HTR-8/SVneo (cell line): ENCODE results near the gene WASL.
A peak's percentile ranks its signal among the peaks of the same experiment; 100 is the strongest.

Source experiments
- DNase-seq: peaks from one replicate; pipeline ENCODE4 v3.0.0; 2011; ENCODE audit warnings: low spot score, mixed read lengths; ENCODE audit not compliant: insufficient read length
- FAIRE-seq: peaks from 2 replicates; lab custom pipeline; 2011; peaks lifted over from hg19 to GRCh38; lab: Jason Lieb, UNC

WASL gene

DNA sequence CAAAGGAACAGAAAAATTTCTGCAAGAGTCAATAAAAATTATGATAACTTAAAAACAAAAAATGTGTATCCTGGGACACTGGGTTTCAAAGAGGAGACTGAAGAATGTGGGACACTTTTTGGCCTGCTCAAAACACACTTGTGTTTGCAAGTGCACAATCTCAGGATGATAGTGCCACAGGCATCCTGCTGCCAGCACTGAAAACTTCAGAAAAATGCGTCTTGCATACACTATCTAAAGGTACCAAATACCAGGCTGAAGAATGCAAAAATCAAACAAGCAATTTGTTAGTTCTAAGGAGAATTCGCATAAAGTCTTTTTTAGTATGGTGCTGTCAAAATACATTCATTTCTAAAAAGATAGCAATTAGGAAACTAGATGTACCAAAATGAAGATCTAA is 38.1 kb downstream of the WASL start:
- no peak for FAIRE-seq
- DNase-seq: no peak

DNA sequence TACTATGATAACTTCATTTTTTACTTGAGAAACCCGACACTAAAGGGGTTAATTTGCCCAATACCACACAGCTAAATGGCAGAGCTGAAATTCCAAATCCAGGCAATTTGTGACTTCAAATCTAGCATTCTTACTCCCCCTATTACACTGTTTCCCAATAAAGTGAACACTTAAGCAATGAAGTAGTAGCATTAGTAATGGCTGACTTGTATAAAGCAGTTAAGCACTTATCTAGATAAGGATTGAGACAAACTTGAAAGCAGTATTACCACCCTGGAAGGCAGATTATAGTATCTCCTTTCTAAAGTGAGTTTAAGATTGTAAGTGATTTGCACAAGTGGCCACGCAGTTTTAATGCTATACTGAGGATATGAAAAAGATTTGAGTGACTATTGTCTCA is 39.3 kb downstream of the WASL start:
- FAIRE-seq (no peak), DNase-seq (no peak)

DNA sequence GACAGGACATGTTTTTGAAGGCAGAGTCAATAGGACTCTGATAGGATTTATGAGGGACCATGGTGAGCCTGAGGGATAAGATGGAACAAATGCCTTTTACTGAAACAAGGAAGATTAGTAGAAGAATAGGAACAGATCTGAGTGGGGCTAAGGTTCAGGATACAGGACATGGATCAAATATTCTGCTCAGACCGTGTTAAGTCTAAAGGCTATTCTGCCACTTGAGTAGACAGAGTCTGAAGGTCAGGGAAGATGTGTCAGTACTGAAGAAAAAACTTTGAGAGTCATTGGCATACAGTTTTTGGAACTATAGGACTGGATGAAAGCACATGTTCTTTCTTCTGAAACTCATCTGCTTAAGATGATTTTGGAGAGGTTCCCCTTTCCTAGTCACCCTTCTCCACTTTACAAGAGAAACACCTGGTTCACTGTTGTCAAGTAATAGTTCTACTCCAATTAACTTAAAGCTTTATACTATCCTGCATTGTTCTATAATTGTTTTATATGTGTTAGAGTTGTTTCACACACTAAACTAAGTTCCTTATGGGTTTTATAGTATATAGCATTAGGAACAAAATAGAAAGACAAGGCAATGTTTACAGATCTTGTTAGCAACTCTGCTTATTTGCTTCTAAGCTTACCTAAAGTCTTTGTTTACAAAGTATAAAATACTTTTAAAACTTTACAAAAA is 43.4 kb downstream of the WASL start:
- no peak for DNase-seq
- no peak for FAIRE-seq

DNA sequence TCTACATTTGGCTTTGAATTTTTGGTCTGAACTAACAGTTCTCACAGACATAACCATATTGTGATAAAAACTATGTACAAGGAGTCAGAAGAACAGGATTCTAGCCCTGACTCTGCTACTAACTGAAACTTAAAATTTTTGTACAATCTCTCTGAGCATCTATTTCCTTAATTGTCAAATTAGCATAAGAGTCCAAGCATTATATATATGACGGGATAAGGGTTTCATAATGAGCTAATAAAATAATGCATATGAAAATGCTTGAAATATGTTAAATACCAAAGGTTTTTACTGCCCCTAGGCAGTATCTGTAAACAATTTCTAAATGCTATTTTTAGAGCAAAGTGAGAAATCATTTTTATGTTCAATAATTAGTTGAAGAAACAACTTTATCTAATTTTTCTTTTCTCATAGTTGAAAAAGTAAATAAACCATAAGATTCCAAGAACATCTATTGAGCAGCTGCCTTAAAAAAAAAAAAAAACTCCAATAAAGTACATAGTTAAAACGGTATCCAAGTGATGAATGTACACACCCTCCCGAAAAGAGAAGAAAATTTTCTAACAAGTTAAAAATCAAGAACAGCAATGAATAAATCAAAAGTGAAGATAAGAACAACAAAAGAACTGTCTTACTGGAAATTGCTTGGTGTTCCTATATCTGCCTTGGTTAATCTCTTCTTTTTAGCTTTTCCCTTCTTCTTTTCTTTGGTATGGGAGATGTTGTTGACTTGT is 52.7 kb downstream of the WASL start:
- no peak for FAIRE-seq
- no peak for DNase-seq

DNA sequence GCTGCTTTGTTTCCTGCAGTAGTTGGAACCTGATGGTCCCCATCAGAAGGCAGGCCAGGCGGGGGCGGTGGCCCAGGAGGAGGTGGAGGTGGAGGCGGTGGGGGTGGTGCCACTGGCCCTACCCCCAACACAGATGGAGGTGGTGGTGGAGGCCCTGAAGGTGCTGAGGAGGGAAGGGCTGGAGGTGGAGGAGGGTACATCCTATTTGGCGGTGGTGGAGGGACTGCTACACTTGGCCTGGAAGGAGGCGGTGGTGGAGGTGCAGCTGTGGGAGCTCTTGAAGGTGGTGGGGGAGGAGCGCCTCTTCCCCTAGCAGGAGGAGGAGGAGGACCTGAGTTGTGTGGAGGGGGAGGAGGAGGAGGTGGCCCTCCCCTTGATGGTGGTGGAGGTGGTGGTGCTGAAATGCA is 56.3 kb downstream of the WASL start:
- FAIRE-seq (no peak), DNase-seq (no peak)

DNA sequence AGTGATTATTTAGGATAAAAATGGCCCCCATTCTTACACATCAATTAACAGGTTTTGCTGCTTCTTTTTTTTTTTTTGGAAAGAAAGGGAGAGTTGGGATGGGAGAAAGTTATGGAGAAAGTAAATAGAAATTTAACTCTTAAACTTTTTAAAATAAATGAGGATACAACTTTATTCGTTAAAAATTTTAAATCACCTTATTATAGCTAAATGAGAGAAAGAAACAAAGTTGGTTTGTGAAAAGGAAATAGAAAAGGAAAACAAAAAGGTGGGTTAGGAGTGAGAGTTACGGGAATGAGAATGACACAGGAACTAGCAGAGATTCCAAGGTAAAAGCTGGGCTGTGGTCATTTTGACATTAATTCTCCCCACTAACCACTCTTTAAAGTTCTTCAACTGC is 58.3 kb downstream of the WASL start:
- DNase-seq (no peak), FAIRE-seq (no peak)

DNA sequence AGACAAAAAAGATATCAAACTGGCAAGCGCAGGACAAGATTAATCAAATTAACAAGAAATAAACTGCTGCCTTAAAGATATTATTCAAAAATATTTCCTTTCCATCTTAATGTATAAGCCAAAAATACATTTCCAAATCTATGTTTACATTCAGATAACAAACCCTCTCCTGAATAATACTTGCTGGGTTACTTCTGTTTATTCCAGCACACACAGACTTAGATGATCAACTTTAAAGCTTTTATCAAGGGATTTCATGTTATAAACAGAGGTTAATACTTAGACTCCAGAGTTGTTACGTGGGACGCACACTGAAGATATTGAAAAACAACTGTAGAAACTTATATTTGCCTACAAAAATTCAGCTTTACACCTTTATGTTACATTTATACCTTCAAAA is 59.6 kb downstream of the WASL start:
- no peak for DNase-seq
- no peak for FAIRE-seq

DNA sequence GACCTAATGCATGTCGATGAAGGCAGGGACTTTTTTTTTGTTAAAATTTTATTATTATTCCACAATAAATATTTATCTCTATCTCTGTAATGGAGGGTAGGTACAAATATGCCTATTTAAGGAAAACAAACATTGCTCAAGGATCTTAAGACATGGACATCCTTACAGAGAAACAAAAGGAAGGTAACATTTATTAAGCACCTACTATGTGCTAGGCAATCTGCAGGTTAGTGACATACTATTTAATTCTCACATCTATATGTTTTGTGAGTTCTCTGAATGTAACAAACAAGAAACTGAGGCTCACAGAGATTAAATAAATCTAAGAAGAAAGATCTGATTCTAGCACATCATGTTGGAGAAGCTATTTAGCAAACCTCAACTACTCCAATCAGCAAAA is 61.1 kb downstream of the WASL start:
- DNase-seq (no peak), FAIRE-seq (no peak)

DNA sequence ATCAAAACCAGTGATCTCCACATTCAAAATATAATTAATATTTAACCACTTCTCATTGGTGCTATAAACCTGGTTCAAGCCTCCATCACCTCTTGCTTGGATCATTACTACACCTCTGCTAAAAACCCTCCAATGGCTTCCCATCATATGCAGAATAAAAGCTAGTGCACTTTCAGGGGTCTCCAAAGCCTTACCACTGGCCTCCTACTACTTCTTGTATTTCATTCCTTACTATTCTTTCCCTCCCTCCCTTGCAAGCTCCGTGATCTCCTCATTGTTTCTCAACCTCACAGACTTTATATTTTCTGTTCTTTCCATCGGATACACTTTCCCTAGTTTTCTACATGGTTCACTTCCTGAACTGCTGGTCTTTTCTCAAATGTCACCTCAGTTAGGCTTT is 61.6 kb downstream of the WASL start:
- no peak for DNase-seq
- FAIRE-seq: no peak

DNA sequence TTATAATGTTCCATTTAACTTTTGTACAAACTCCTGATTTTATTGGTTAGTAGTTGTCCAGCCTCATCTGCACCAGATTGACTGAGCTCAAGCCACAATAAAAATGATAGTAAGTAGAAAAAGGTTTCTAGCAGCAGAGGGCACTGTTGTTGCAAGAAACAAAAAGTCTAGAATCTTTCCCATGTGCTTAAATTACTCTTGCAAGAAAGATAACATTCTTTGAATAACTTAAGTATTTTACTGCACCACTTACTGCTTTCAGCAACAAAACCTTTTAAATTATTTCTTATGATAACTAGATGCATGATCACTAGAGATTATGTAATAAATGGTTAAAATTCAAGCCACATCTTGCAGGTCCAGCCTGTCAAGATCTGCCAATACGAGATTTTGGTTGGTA is 66.1 kb downstream of the WASL start:
- DNase-seq (peak; percentile 4), FAIRE-seq (no peak)

DNA sequence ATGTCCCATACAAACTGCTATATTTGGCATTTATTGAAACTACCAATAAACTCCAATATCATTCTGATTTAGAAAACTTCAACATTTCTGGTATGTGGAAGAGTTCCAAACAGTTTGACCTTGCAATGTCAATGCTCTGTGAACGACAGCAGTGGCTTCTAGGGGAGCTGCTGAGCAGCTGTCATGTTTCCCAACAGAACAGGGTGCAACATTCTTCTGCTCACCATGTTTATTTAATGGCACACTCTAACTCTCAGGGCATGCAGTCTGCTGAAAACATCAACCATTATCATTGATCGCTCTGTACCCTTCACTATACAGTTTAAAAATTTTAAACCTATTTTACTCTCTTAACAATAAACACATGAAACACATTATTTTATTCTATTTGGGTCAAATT is 67.2 kb downstream of the WASL start:
- FAIRE-seq (no peak), DNase-seq (no peak)

DNA sequence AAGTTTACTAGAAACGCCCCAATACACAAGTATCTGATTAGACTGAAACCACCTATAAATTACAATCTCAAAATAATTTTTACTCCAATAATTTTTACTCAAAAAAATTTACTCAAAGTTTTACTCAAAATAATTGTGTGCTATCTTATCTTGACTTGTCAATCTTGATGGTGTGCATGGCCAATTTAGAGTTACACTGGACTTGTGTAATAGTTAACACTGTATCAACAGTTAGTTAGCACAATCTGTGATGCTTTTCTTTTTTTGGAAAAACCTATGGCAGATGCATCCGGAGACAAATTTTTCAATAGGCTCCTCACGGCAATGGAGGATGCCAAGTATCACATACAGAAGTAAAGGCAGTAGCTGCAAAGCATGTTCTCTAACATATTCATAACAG is 68.2 kb downstream of the WASL start:
- FAIRE-seq: no peak
- no peak for DNase-seq

DNA sequence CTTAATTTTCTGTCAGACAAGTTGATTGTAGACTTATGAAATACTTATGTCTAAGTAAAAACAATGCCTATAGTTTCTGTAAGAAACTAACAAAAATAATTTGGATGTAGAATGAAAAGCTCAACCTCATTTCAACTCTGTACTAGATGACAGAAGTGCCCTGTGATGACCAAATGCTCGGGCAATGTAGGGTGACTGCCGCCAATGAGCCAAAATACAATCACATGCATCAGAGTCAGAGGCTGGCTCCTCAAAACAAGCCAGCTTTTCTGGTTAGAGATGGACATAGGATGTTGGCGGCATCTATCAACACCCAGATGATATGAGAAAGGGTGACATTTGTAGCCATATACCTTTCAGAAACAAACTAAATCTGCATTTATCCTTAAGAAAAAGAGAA is 69.2 kb downstream of the WASL start:
- FAIRE-seq (no peak), DNase-seq (no peak)

DNA sequence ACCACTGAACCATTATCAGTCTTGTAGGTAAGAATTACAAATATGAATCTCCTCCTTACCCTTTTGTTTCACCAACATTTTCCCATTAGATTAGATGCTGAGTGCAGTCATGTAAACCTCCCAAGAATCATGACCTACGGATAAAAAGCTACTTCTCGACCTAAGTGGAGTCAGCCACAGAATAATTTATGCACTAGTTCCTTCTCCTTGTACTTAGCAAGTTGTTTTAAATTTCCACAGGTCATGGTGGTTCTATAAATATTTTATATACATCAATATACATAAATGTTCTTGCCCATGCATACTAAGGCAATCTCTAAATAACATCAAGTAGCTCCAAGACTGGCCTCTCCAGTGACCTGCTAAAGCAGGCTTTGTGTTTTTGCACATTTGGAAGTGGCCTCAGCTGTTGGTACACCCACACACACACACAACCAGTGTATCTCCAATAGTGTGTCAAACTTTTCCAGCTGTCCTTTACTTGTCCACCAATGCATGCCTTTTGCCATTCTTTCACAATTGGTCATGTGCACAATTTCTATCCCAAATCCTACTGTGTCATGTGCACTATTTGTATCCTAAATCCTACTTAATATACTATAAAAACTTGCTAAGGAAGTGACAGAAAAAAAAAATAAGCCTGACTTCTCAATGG is 71.6 kb downstream of the WASL start:
- DNase-seq (no peak), FAIRE-seq (no peak)

DNA sequence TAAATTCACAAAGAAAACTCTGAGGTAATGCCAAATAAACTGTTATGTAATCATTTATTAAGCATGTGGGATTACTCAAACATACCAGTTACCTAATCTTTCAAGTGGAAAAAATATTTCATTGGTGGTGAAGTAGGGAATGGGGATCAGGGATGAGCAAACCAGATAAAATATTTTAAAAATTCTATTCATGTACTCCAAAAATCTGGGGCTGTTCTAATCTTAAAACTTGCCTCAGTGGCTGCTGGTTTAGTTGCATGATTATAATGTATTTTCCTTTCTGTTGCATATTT is 73.7 kb downstream of the WASL start:
- FAIRE-seq: no peak
- no peak for DNase-seq

DNA sequence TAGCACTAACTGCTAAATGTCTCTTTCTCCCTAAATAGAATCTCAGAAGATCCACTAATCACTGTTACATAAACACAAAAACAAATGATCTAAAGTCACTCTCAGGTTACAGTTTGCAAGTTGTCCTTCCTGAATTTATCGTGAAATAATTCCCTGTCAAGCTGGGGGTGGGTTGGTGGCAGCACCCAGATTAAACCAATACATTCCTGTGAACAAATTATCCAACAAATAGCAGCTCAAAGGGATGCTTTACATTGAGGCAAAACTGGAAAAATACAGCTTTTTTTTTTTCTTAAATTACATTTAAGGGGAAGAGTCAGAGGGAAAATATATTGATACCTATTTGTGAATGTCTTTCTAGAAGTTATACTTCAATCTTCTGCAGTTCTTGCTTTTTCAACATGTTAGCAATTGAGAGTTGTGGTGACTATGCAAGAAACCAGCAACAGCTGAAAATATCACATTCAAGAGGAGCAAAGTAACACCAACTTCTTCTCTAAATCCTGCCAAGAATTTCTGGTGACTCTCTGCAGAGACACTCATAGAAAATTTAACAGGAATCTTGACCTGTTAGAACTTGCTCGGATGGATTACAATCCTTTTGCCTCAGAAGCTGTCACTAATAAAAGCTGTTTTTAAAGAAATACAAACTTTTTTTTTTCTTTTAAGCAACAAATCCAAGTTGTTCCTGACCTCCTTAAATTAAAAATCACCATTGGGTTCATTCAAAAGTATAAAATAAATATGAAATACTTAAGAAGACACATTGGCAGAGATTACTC is 74.2 kb downstream of the WASL start:
- DNase-seq: peak; percentile 3
- FAIRE-seq: no peak

DNA sequence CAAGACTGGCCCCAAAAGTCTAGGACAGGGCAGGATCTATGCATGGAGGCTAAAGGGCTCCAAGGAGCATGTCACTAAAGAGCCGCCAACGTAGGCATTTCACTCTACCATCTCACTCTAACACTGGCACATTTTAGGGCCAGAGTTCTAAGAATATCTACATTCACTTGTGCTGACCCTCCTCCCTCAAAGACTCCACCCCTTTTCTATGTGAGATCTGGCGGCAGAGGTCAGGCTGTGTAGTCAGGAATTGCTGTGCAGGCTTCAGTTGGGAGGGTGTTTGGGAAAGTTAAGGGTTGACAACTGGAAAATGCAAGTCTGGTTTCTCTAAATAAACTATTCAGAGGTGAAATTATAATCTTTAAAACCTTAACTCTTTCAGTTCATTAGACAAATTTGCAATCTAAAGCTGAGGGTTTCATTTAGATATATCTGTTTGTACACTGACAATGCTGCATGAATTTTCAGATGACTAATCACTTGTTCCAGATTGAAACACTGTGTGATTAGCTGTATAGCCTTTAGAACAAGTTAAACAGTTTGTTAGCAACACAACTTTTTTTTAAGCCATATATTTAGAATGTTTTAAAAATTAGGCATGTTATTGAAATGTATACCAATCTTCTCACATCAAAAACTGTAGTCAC is 74.9 kb downstream of the WASL start:
- no peak for DNase-seq
- FAIRE-seq: no peak

DNA sequence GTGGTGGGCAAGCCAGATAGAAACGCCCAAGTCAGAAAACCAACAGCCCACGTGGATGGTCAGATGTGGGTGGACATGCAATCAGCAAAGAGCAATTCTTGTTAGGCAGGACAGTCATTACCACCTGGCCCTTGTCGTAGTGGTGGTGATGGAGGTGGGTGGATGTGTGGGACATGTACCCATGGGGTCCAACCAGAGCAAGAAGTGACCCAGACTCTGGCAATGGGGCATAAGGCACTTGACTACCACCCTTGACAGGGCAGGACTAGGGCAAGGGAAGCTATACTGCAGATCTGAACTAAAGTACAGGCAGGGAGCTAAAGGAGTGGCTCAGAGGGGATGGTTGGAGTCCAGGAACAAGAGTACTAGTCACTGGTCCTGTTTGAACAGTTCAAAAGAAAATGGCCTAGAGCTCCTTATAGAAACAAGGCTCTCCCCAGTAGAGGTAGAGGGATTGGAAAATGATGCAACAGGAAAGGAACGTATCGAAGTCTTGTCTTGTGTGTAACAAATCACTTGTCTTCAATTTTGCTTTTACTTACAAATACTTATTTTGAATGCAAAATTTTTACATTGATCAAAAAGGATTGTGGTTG is 75.6 kb downstream of the WASL start:
- no peak for DNase-seq
- FAIRE-seq: no peak

DNA sequence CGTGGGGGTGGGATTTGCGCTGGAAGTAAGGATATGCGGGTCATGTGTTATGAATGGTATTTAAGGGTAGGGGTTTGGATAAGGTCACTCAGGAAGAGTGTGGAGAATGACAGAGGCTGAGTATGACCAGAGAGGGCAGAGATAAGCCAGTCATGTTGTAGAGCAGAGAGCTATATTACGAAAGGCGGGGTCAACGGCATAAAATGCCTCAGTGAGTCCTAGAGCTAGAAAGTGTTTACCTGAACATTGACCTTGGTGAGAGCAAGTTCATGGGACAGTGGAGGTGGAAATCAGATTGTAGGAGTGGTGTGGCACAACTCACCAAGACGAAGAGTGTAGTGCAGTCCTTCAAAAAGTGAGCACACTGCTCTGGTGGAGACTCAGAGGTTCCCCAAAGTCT is 79.3 kb downstream of the WASL start:
- FAIRE-seq (no peak), DNase-seq (no peak)

DNA sequence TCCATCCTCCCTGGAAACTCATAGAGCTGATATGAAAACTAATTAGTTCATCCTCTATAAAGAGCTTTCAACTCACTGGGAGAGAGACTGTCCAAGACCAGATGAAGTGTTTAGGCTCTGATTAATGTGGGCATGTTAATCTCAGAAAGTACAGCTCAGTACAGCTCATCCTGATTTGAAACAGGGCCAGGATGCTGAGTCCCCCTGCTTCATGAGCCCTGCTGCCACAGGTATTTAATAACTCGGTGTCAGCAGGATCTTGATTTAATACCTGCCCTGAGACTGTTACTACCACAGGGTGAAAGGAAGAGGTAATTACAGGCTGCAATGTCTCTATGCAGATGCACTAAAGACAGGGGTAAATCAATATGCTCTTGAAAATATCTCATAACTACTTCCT is 82.3 kb downstream of the WASL start:
- DNase-seq: no peak
- FAIRE-seq: no peak
